K562 (cell line): ENCODE results near the gene PDE4A.

ENCODE experiments used
- ARID3B ChIP-seq: fragments of 250-450 bp; sonication (Bioruptor Pico); IDR thresholded peaks from 2 replicates; pipeline ENCODE4 v1.4.0; 2020; ENCODE audit warnings: borderline replicate concordance
- SMC3 ChIP-seq: conservative IDR thresholded peaks from 2 replicates; pipeline ENCODE4 v1.6.1; 2011; ENCODE audit warnings: low read depth, low read length, improper control_type of control experiment; ENCODE audit not compliant: insufficient read depth

- TF ChIP-seq SMC3 (no peak), ARID3B (CRISPR knock-in tag) (no peak)
Measured at GRCh38 chr19:10460714-10461046, 40.3 kb downstream of the PDE4A start.
